ENCODE results near the gene USB1.

GRCh38 chr16:57956270-57956808 lies 44.9 kb upstream of the USB1 start:
- TF ChIP-seq GATA2 (IDR thresholded peaks at IDR 0.05; ENCODE audit: low read depth, low read length) (no peak), GATA3 (IDR thresholded peaks at IDR 0.05; ENCODE audit: low read depth, low read length) (no peak)

Data from SH-SY5Y (cell line).